Measurements from ENCODE around the gene SLC6A13.

SLC6A13 gene

GRCh38 chr12:220946-221550, 41.6 kb downstream of the SLC6A13 start:
- TF ChIP-seq CTCF (IDR thresholded peaks at IDR 0.05): no peak

- TF ChIP-seq CTCF (IDR thresholded peaks at IDR 0.05): no peak
Observed at GRCh38 chr12:220491-220890, 42.1 kb downstream of the SLC6A13 start.

DNA sequence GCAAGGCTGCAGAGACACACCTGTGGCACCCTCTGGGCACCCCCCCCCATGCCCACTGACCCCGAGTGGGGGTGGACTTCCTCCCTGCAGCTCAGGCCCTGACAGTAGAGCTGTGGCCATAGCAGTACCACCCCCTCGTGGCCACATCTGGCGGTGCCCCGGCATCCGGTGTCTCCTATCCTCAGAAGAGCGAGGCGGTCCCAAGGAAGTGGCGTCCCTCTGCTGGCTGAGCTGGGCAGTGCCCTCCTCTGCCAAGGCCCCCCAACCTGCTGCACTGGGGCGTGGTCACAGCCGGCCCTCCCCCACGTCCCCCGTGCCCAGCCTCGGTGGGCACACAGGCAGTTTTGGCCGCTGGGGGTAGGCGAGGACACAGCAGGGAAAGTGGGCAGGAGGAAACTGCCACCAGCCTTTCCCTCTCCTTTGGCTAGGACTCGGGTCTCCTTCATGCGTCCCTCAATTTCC, 42.7 kb downstream of the SLC6A13 start:
- TF ChIP-seq CTCF (IDR thresholded peaks at IDR 0.05): peak; percentile 90

DNA sequence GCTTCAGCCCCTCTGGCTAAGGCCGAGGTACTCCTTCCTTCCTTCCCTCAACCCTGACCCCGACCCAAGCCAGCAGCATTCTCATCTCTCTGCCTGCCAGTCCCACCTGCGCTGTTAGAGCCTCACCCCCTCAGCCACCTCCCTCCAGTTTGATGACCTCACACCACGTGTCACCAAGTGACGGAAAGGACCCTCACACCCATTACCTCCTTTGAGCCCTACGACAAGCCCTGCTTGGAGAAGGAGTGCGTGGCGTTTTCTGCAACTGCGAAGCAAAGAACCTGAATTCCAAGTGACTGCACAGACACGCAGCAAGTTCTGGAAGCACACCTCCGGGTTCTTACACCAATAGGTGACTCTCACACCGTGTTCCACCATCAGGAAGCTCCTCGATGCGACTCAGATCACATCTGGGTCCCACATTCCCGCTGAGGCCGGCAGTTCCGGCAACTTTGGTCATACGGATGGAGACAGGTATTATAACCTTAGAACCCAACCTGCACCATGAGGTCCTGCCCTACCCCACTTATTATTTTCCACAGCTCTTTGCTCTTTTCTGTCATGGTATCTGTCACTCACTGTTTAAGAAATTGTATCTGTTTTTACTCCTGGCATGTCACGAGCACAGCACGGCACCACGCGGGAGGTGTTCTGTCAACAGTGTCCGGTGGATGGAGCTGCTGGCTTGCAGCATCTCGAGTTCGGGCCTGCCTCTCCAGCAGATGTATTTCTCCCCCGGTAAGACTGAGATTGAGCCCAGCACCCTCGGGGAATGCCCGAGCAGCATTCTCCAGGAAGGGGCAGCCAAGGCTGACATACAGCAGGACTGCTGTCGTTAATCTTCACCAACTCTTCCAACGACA, 43.7 kb downstream of the SLC6A13 start:
- no peak for TF ChIP-seq CTCF (IDR thresholded peaks at IDR 0.05)

- TF ChIP-seq CTCF (IDR thresholded peaks at IDR 0.05): no peak
Observed at GRCh38 chr12:218221-218620, 44.4 kb downstream of the SLC6A13 start.

- no peak for TF ChIP-seq CTCF (IDR thresholded peaks at IDR 0.05)
Observed at GRCh38 chr12:215116-215515, 47.5 kb downstream of the SLC6A13 start.

DNA sequence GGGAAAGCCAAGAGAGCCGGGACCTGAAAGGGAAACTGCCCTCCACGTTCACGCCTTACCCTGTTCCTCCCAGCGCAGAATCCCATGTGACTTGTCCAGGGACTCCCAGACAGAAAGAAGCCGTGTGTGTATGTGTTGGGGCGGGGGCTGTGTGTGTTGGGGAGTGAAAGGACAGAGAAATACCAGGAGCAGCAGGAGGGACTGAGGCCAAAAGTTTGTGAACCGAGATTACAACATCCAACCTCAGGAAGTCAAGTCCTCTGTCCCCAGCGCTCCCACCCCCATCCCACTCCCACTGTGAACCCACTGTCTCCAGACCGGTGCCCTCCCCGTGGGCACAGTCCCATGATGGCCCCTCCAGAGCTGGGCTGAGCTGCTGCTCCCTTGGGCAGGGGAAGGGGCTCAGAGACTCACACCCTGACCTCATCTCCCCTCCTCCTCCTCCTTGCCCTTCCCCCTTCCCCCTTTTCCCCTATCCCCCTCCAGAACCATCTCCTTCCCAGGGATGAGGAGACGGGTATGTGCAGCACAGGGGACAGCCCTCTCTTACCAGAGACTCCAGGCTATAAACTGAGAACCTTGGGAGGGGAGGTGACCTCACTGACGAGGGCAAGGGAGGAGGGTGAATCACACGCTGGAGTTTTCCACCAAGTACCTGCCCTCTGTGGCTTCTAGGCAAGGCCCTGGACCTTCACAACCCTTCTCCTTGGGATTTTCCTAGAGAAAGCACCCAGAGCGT, 48.5 kb downstream of the SLC6A13 start, which contains the start of gene SLC6A12:
SLC6A12 (minus strand) TSS at position 155 of the 739 bp plus-strand sequence. CDS start 4,171 bp downstream, outside the sequence.
- TF ChIP-seq CTCF (IDR thresholded peaks at IDR 0.05): no peak

Measured in LNCAP (cell line).